WTC11 (cell line): ENCODE results near the gene RPL15. TPM values are rescaled to one million over a fixed set of nuclear protein-coding genes. Genes with fewer than 3 reads are reported as not detected.

ENCODE experiments used
- ATAC-seq: fragments of 200-7000 bp; cut with Tn5 transposase; 2 replicates; pipeline ENCODE4 v1.10.0; 2021; ENCODE audit warnings: mild to moderate bottlenecking, moderate library complexity
- CTCF ChIA-PET: fragments of 300-600 bp; sonication (Branson Sonifier 250); formaldehyde crosslinking; loops from one replicate; lab custom pipeline; 2021; ENCODE audit warnings: antibody characterized with exemption; lab: Charles Lee
- POLR2A ChIA-PET: fragments of 350-600 bp; sonication (Branson Sonifier 250); formaldehyde crosslinking; loops from one replicate; lab custom pipeline; 2021; ENCODE audit warnings: antibody characterized with exemption; lab: Charles Lee
- DNase-seq: peaks from one replicate; pipeline ENCODE4 v3.0.0; 2021; ENCODE audit warnings: low spot score
- H3K27ac Mint-ChIP-seq: 2 replicates; pipeline ENCODE4 v1.8.0; 2021; ENCODE audit warnings: mixed read lengths
- H3K27me3 Mint-ChIP-seq: 2 replicates; pipeline ENCODE4 v1.8.0; 2021; ENCODE audit warnings: low read depth, mild to moderate bottlenecking, moderate library complexity, mixed read lengths
- H3K36me3 Mint-ChIP-seq: 2 replicates; pipeline ENCODE4 v1.8.0; 2021; ENCODE audit warnings: mixed read lengths
- H3K4me1 Mint-ChIP-seq: 2 replicates; pipeline ENCODE4 v1.8.0; 2022; ENCODE audit warnings: mixed read lengths
- H3K4me3 Mint-ChIP-seq: 2 replicates; pipeline ENCODE4 v1.8.0; 2021; ENCODE audit warnings: mild to moderate bottlenecking, moderate library complexity, mixed read lengths
- H3K9me3 Mint-ChIP-seq: 2 replicates; pipeline ENCODE4 v1.8.0; 2021; ENCODE audit warnings: mixed read lengths
- CREB1 ChIP-seq: sonication (generic); formaldehyde crosslinking; IDR thresholded peaks from 2 replicates; pipeline ENCODE4 v1.8.0; 2023; ENCODE audit warnings: mild to moderate bottlenecking, missing genetic modification reagents
- EMX1 ChIP-seq: fragments of 250-450 bp; sonication (Bioruptor Pico); IDR thresholded peaks from 2 replicates; pipeline ENCODE4 v1.8.0; 2021; ENCODE audit warnings: mild to moderate bottlenecking
- FOXJ3 ChIP-seq: sonication (generic); formaldehyde crosslinking; IDR thresholded peaks from 2 replicates; pipeline ENCODE4 v1.9.0; 2021; ENCODE audit warnings: missing genetic modification reagents, mild to moderate bottlenecking, borderline replicate concordance
- GTF2I ChIP-seq: fragments of 250-450 bp; sonication (Bioruptor Pico); conservative IDR thresholded peaks from 2 replicates; pipeline ENCODE4 v1.4.0; 2021; ENCODE audit warnings: mild to moderate bottlenecking
- IRF2 ChIP-seq: sonication (generic); formaldehyde crosslinking; IDR thresholded peaks from 2 replicates; pipeline ENCODE4 v1.8.0; 2022; ENCODE audit warnings: low read depth, missing genetic modification reagents, borderline replicate concordance
- MXD4 ChIP-seq: fragments of 250-450 bp; sonication (Bioruptor Pico); IDR thresholded peaks from 2 replicates; pipeline ENCODE4 v1.8.0; 2021; ENCODE audit warnings: mild to moderate bottlenecking, moderate library complexity, borderline replicate concordance
- MYBL2 ChIP-seq: sonication (generic); formaldehyde crosslinking; IDR thresholded peaks from 2 replicates; pipeline ENCODE4 v1.8.1; 2023; ENCODE audit warnings: mild to moderate bottlenecking, moderate library complexity, missing genetic modification reagents
- NR3C1 ChIP-seq: sonication (generic); formaldehyde crosslinking; conservative IDR thresholded peaks from 2 replicates; pipeline ENCODE4 v1.8.1; 2023; ENCODE audit warnings: low read depth, mild to moderate bottlenecking, missing genetic modification reagents
- SP1 ChIP-seq: sonication (generic); formaldehyde crosslinking; conservative IDR thresholded peaks from 2 replicates; pipeline ENCODE4 v1.8.1; 2022; ENCODE audit warnings: missing genetic modification reagents
- TEAD4 ChIP-seq: sonication (generic); formaldehyde crosslinking; IDR thresholded peaks from 2 replicates; pipeline ENCODE4 v1.8.0; 2022; ENCODE audit warnings: mild to moderate bottlenecking, missing genetic modification reagents
- TP53 ChIP-seq: sonication (generic); formaldehyde crosslinking; IDR thresholded peaks from 2 replicates; pipeline ENCODE4 v1.8.1; 2023; ENCODE audit warnings: mild to moderate bottlenecking, missing genetic modification reagents
- ZNF138 ChIP-seq: sonication (generic); formaldehyde crosslinking; conservative IDR thresholded peaks from 2 replicates; pipeline ENCODE4 v1.8.1; 2022; ENCODE audit warnings: mild to moderate bottlenecking, moderate library complexity, missing genetic modification reagents
- ZNF263 ChIP-seq: sonication (generic); formaldehyde crosslinking; IDR thresholded peaks from 2 replicates; pipeline ENCODE4 v1.8.1; 2022; ENCODE audit warnings: low read depth, mild to moderate bottlenecking, moderate library complexity, missing genetic modification reagents
- ZNF423 ChIP-seq: fragments of 250-450 bp; sonication (Bioruptor Pico); IDR thresholded peaks from 2 replicates; pipeline ENCODE4 v2.1.2; 2022; ENCODE audit warnings: mild to moderate bottlenecking, moderate library complexity
- total RNA-seq: library from RNA; stranded (reverse); gene quantifications from 3 replicates; pipeline ENCODE4 v1.2.3, GENCODE V29; 2021
- TF ChIP-seq, protein P1 (sequence below): sonication (generic); formaldehyde crosslinking; IDR thresholded peaks from 2 replicates; pipeline ENCODE4 v1.8.1; 2023; ENCODE audit warnings: mild to moderate bottlenecking, moderate library complexity, missing genetic modification reagents
- TF ChIP-seq, protein P2 (sequence below): fragments of 250-450 bp; sonication (Bioruptor Pico); IDR thresholded peaks from 2 replicates; pipeline ENCODE4 v1.9.0; 2021; ENCODE audit warnings: moderate library complexity, mild to moderate bottlenecking, inconsistent platforms, borderline replicate concordance
- TF ChIP-seq, protein P3 (sequence below): sonication (generic); formaldehyde crosslinking; IDR thresholded peaks from 2 replicates; pipeline ENCODE4 v1.8.1; 2023; ENCODE audit warnings: mild to moderate bottlenecking, missing genetic modification reagents, borderline replicate concordance
- TF ChIP-seq, protein P4 (sequence below): sonication (generic); formaldehyde crosslinking; IDR thresholded peaks from 2 replicates; pipeline ENCODE4 v1.8.1; 2022; ENCODE audit warnings: mild to moderate bottlenecking, moderate library complexity, missing genetic modification reagents
- TF ChIP-seq, protein P5 (sequence below): fragments of 250-450 bp; sonication (Bioruptor Pico); IDR thresholded peaks from 2 replicates; pipeline ENCODE4 v2.1.2; 2022; ENCODE audit warnings: mild to moderate bottlenecking, moderate library complexity
- TF ChIP-seq, protein P6 (sequence below): fragments of 250-450 bp; sonication (Bioruptor Pico); IDR thresholded peaks from 2 replicates; pipeline ENCODE4 v1.8.0; 2021; ENCODE audit warnings: mild to moderate bottlenecking
- TF ChIP-seq, protein P7 (sequence below): sonication (generic); formaldehyde crosslinking; IDR thresholded peaks from 2 replicates; pipeline ENCODE4 v1.8.0; 2022; ENCODE audit warnings: mild to moderate bottlenecking, missing genetic modification reagents

RPL15 gene
- total RNA-seq, 1 experiment from 2014 or later, result 2,428 TPM

DNA sequence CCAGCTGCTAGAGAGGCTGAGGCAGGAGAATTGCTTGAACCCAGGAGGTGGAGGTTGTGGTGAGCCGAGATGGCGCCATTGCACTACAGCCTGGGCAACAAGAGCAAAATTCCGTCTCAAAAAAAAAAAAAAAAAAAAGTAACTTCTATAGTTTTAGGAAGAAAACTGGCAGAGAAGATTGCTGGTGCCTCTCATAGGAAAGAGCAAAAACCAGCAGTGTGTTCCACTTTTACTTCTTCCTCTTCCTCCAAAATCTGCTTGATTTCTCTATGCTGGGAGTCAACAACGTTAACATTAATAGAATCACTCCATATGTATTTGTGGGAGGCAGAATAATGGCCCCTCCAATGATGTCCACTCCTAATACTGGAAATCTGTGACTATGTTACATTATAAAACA lies 15.6 kb downstream of the RPL15 start:
- POLR2A ChIA-PET, result no interaction called here
- no peak for DNase-seq
- H3K4me3 Mint-ChIP-seq, result no peak overlapping the region
- peaks cover 4% of the 10 kb centered on the region; the same call in 1 of the 2 replicates for H3K4me1 Mint-ChIP-seq
- H3K27ac Mint-ChIP-seq, result no peak overlapping the region
- no peaks in the 10 kb centered on the region for H3K9me3 Mint-ChIP-seq
- peaks cover 3% of the 10 kb centered on the region; the same call in 1 of the 2 replicates for H3K27me3 Mint-ChIP-seq
- TF ChIP-seq EMX1 (CRISPR knock-in tag) (no peak), NR3C1 (CRISPR knock-in tag) (no peak), ZNF263 (no peak), TEAD4 (CRISPR knock-in tag) (no peak), SP1 (no peak), ZNF138 (CRISPR knock-in tag) (no peak), IRF2 (CRISPR knock-in tag) (no peak), TP53 (no peak), ZNF423 (no peak)
- TF ChIP-seq, protein P1, sequence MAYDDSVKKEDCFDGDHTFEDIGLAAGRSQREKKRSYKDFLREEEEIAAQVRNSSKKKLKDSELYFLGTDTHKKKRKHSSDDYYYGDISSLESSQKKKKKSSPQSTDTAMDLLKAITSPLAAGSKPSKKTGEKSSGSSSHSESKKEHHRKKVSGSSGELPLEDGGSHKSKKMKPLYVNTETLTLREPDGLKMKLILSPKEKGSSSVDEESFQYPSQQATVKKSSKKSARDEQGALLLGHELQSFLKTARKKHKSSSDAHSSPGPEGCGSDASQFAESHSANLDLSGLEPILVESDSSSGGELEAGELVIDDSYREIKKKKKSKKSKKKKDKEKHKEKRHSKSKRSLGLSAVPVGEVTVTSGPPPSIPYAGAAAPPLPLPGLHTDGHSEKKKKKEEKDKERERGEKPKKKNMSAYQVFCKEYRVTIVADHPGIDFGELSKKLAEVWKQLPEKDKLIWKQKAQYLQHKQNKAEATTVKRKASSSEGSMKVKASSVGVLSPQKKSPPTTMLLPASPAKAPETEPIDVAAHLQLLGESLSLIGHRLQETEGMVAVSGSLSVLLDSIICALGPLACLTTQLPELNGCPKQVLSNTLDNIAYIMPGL (CRISPR knock-in tag), result no peak
- TF ChIP-seq, protein P2, sequence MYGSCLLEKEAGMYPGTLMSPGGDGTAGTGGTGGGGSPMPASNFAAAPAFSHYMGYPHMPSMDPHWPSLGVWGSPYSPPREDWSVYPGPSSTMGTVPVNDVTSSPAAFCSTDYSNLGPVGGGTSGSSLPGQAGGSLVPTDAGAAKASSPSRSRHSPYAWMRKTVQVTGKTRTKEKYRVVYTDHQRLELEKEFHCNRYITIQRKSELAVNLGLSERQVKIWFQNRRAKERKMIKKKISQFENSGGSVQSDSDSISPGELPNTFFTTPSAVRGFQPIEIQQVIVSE (CRISPR knock-in tag), result no peak
- TF ChIP-seq, protein P3, sequence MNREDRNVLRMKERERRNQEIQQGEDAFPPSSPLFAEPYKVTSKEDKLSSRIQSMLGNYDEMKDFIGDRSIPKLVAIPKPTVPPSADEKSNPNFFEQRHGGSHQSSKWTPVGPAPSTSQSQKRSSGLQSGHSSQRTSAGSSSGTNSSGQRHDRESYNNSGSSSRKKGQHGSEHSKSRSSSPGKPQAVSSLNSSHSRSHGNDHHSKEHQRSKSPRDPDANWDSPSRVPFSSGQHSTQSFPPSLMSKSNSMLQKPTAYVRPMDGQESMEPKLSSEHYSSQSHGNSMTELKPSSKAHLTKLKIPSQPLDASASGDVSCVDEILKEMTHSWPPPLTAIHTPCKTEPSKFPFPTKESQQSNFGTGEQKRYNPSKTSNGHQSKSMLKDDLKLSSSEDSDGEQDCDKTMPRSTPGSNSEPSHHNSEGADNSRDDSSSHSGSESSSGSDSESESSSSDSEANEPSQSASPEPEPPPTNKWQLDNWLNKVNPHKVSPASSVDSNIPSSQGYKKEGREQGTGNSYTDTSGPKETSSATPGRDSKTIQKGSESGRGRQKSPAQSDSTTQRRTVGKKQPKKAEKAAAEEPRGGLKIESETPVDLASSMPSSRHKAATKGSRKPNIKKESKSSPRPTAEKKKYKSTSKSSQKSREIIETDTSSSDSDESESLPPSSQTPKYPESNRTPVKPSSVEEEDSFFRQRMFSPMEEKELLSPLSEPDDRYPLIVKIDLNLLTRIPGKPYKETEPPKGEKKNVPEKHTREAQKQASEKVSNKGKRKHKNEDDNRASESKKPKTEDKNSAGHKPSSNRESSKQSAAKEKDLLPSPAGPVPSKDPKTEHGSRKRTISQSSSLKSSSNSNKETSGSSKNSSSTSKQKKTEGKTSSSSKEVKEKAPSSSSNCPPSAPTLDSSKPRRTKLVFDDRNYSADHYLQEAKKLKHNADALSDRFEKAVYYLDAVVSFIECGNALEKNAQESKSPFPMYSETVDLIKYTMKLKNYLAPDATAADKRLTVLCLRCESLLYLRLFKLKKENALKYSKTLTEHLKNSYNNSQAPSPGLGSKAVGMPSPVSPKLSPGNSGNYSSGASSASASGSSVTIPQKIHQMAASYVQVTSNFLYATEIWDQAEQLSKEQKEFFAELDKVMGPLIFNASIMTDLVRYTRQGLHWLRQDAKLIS (CRISPR knock-in tag), result no peak
- TF ChIP-seq, all 79 proteins: peak for 0
- ATAC-seq, result no peak
- no peaks in the 10 kb centered on the region for H3K36me3 Mint-ChIP-seq
- CTCF ChIA-PET, result no interaction called here

DNA sequence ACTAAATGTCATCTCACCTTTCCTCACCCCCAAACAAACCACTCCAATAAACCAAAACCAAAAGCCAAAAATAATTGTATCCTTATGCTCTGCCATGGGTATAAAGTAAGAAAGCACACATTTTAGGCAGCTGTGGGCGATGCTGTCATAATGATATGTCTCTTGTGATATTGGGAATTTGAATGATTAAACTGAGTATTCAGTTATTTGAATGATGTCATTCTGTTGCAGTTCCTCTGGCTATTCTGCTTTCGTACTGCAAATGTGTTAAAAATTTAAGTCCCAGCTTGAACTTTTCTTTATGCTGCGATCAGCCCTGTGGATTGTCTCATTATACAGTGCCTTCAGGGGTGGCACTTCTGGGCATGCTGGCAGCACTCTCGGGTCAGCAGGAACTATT lies 17.3 kb downstream of the RPL15 start:
- H3K4me3 Mint-ChIP-seq, result no peak overlapping the region
- H3K9me3 Mint-ChIP-seq, result no peaks in the 10 kb centered on the region
- H3K27ac Mint-ChIP-seq, result no peak overlapping the region
- H3K4me1 Mint-ChIP-seq, result peaks cover 7% of the 10 kb centered on the region
- DNase-seq (no peak), ATAC-seq (no peak)
- no peaks in the 10 kb centered on the region for H3K36me3 Mint-ChIP-seq
- CTCF ChIA-PET, result no interaction called here
- peaks cover 3% of the 10 kb centered on the region; the same call in 1 of the 2 replicates for H3K27me3 Mint-ChIP-seq
- POLR2A ChIA-PET, result no interaction called here
- TF ChIP-seq MYBL2, result no peak
- TF ChIP-seq, protein P4, sequence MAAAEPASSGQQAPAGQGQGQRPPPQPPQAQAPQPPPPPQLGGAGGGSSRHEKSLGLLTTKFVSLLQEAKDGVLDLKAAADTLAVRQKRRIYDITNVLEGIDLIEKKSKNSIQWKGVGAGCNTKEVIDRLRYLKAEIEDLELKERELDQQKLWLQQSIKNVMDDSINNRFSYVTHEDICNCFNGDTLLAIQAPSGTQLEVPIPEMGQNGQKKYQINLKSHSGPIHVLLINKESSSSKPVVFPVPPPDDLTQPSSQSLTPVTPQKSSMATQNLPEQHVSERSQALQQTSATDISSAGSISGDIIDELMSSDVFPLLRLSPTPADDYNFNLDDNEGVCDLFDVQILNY, result no peak
- TF ChIP-seq, all 79 proteins: peak for 0

DNA sequence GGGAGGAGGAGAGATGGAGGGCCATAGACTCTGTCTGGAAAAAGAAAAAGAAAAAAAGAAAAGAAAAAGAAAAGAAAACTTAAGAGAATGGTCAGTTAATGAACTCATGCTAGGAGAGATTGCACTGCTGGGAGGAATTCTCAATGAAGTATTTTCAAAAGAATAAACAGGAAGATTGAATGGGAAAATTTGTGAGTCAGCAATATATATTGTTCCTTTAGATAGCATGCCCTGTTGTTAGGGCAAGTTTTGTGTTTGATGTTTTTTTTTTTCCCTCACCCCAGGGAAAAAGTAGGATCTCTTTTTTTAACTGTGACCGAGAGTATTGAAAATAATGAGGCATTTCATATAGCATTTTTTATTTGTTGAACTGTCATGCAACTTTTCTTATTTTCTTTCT lies 20.4 kb downstream of the RPL15 start:
- Mint-ChIP-seq H3K27ac (no peak overlapping the region), H3K4me3 (no peak overlapping the region)
- CTCF ChIA-PET, result interaction anchor here (1.6 kb wide), 1 partner anchor 62 kb away, joined by 4 read pairs; no protein-coding TSS in a partner anchor
- TF ChIP-seq, protein P5, sequence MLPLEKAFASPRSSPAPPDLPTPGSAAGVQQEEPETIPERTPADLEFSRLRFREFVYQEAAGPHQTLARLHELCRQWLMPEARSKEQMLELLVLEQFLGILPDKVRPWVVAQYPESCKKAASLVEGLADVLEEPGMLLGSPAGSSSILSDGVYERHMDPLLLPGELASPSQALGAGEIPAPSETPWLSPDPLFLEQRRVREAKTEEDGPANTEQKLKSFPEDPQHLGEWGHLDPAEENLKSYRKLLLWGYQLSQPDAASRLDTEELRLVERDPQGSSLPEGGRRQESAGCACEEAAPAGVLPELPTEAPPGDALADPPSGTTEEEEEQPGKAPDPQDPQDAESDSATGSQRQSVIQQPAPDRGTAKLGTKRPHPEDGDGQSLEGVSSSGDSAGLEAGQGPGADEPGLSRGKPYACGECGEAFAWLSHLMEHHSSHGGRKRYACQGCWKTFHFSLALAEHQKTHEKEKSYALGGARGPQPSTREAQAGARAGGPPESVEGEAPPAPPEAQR (CRISPR knock-in tag), result no peak
- TF ChIP-seq, protein P6, sequence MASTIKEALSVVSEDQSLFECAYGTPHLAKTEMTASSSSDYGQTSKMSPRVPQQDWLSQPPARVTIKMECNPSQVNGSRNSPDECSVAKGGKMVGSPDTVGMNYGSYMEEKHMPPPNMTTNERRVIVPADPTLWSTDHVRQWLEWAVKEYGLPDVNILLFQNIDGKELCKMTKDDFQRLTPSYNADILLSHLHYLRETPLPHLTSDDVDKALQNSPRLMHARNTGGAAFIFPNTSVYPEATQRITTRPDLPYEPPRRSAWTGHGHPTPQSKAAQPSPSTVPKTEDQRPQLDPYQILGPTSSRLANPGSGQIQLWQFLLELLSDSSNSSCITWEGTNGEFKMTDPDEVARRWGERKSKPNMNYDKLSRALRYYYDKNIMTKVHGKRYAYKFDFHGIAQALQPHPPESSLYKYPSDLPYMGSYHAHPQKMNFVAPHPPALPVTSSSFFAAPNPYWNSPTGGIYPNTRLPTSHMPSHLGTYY (CRISPR knock-in tag), result no peak
- TF ChIP-seq GTF2I (CRISPR knock-in tag) (no peak), FOXJ3 (CRISPR knock-in tag) (no peak), CREB1 (no peak), MXD4 (no peak)
- TF ChIP-seq, protein P7, sequence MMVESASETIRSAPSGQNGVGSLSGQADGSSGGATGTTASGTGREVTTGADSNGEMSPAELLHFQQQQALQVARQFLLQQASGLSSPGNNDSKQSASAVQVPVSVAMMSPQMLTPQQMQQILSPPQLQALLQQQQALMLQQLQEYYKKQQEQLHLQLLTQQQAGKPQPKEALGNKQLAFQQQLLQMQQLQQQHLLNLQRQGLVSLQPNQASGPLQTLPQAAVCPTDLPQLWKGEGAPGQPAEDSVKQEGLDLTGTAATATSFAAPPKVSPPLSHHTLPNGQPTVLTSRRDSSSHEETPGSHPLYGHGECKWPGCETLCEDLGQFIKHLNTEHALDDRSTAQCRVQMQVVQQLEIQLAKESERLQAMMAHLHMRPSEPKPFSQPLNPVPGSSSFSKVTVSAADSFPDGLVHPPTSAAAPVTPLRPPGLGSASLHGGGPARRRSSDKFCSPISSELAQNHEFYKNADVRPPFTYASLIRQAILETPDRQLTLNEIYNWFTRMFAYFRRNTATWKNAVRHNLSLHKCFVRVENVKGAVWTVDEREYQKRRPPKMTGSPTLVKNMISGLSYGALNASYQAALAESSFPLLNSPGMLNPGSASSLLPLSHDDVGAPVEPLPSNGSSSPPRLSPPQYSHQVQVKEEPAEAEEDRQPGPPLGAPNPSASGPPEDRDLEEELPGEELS (CRISPR knock-in tag), result no peak

More for the DNA sequence above, 20.4 kb downstream of the RPL15 start:
- no peaks in the 10 kb centered on the region for H3K36me3 Mint-ChIP-seq
- peaks cover 6% of the 10 kb centered on the region for H3K27me3 Mint-ChIP-seq
- peaks cover 3% of the 10 kb centered on the region; the same call in 1 of the 2 replicates for H3K4me1 Mint-ChIP-seq
- DNase-seq (no peak), ATAC-seq (no peak)
- H3K9me3 Mint-ChIP-seq, result no peaks in the 10 kb centered on the region
- POLR2A ChIA-PET, result no interaction called here
